Activated CD4-positive, alpha-beta T cell treated with anti-CD3 and anti-CD28 coated beads, Interleukin-2, amount 10 ng/mL, durations not matched to agents 24 days and 14 days (primary cell): ENCODE results near the gene ERP27. TPM values are rescaled to one million over a fixed set of nuclear protein-coding genes. Genes with fewer than 3 reads are reported as not detected.
A peak's percentile ranks its signal among the peaks of the same experiment; 100 is the strongest.

ENCODE experiments used
- DNase-seq: peaks from one replicate; pipeline ENCODE4 v3.0.0; 2022
- H3K27ac Mint-ChIP-seq: one replicate; pipeline ENCODE4 v1.8.0; 2022; ENCODE audit warnings: mild to moderate bottlenecking, mixed read lengths
- H3K27me3 Mint-ChIP-seq: one replicate; pipeline ENCODE4 v1.8.0; 2022; ENCODE audit warnings: mixed read lengths
- H3K36me3 Mint-ChIP-seq: one replicate; pipeline ENCODE4 v1.8.0; 2022; ENCODE audit warnings: low read depth, mild to moderate bottlenecking, mixed read lengths
- H3K4me1 Mint-ChIP-seq: one replicate; pipeline ENCODE4 v1.8.0; 2021; ENCODE audit warnings: mixed read lengths
- H3K4me3 Mint-ChIP-seq: one replicate; pipeline ENCODE4 v1.8.0; 2022; ENCODE audit warnings: mild to moderate bottlenecking, moderate library complexity, mixed read lengths
- H3K9me3 Mint-ChIP-seq: one replicate; pipeline ENCODE4 v1.8.0; 2021; ENCODE audit warnings: mixed read lengths
- intact Hi-C: fragments of 100-400 bp; cut with micrococcal nuclease; formaldehyde crosslinking; loops from one replicate; pipeline ENCODE4 v1.15.1; 2023
- total RNA-seq: library from RNA; stranded (reverse); gene quantifications from 2 replicates; pipeline ENCODE4 v1.2.3, GENCODE V29; 2022

ERP27 gene
- total RNA-seq, 1 donor from 2014 or later: 1.8 TPM

DNA sequence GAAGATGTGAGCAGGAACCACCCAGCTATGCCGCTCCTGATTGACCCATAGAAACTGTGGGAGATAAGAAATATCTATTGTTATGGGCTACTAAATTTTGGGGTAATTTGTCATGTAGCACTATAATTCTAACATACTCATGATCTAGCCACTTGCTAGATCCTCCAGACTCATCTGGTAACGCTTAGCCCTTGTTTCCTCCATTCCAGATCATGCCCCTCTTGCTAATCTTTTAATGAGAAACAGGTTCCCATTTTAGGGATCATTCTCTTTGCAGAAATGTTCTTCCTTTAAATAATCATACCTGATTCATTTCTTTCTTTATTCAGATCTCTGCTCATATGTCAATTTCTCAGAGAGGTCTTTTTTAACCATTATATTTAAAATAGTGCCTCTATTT lies 26.9 kb upstream of the ERP27 start:
- DNase-seq: no peak
- peaks cover 5% of the 10 kb centered on the region for H3K36me3 Mint-ChIP-seq
- H3K27ac Mint-ChIP-seq: no peak overlapping the region
- peaks cover 6% of the 10 kb centered on the region for H3K9me3 Mint-ChIP-seq
- intact Hi-C loops: loop anchor here (10.0 kb wide), 1 partner anchor 580 kb away; no protein-coding TSS in a partner anchor
- H3K27me3 Mint-ChIP-seq: no peaks in the 10 kb centered on the region
- H3K4me1 Mint-ChIP-seq: peaks cover 28% of the 10 kb centered on the region
- H3K4me3 Mint-ChIP-seq: no peak overlapping the region

DNA sequence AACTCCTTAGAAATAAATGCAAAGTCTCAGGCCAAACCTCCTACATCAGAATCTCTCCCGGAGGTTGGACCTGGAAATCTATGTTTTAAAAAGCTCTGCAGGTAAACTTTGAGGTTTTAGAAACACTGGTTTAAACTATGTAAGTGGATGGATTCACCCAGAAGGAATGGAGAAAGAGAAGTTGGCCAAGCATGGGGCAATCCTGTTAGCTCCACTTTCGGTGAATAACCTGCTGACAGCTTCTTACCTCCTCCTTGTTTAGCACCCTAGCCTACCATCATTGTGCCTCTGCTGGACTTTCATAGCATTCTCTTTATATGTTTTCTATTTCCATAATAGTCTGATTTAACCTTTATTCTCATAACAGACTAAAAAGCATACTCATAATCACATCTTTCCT lies 26.1 kb upstream of the ERP27 start:
- Mint-ChIP-seq H3K27ac (peak overlapping the region; percentile 26), H3K4me1 (peaks cover 29% of the 10 kb centered on the region), H3K27me3 (no peaks in the 10 kb centered on the region), H3K9me3 (peaks cover 6% of the 10 kb centered on the region), H3K4me3 (no peak overlapping the region), H3K36me3 (peaks cover 13% of the 10 kb centered on the region)
- intact Hi-C loops: loop anchor here (5.0 to 10.0 kb wide), 2 partner anchors 33 to 580 kb away; no protein-coding TSS in a partner anchor
- DNase-seq: no peak

DNA sequence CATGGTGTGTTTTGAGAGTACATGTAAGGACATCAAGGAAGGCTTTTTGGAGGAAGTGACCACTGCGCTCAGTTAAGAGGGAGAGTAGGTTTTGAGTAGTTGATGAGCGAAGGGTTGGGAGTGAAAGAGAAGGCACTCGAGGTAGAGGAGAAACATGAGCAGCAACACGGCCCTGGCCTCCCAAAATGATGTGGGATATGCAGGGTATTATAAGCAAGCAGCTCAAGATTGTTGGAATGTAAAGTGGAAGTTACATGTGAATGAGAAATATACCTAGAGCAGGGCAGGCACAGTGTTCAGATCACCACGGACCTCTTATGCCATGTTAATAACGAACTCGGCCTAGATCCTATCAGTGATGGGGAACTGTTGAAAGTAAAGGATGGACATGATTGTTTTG lies 25.2 kb upstream of the ERP27 start:
- Mint-ChIP-seq H3K27ac (peak overlapping the region; percentile 68), H3K9me3 (peaks cover 3% of the 10 kb centered on the region), H3K27me3 (no peaks in the 10 kb centered on the region), H3K36me3 (peaks cover 22% of the 10 kb centered on the region), H3K4me3 (peak overlapping the region; percentile 31), H3K4me1 (peaks cover 37% of the 10 kb centered on the region)
- DNase-seq: peak; percentile 63
- intact Hi-C loops: loop anchor here (5.0 to 10.0 kb wide), 2 partner anchors 34 to 581 kb away; no protein-coding TSS in a partner anchor

DNA sequence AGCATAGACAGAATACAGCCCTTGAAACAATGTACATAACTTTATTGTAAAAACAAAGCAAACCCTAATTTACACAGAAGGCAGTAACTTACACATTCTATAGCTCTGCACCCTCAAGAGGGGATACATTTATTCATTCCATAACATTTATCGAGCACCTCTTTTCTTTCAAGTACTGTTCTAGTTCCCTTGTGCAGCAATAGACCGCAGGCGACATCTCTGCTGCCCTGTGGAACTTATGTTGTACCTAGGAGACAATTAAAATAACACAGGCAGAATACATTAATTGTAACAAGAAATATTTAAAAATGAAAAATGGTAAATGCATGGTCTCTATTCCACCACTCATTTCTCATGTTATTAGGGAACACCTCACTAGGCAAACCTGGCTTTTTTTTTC lies 24.5 kb upstream of the ERP27 start:
- Mint-ChIP-seq H3K4me1 (peaks cover 42% of the 10 kb centered on the region), H3K4me3 (peak overlapping the region; percentile 99), H3K9me3 (peaks cover 3% of the 10 kb centered on the region), H3K36me3 (peaks cover 27% of the 10 kb centered on the region), H3K27ac (peak overlapping the region; percentile 100), H3K27me3 (no peaks in the 10 kb centered on the region)
- intact Hi-C loops: loop anchor here (5.0 to 10.0 kb wide), 2 partner anchors 35 to 582 kb away; no protein-coding TSS in a partner anchor
- peak; percentile 64 for DNase-seq

DNA sequence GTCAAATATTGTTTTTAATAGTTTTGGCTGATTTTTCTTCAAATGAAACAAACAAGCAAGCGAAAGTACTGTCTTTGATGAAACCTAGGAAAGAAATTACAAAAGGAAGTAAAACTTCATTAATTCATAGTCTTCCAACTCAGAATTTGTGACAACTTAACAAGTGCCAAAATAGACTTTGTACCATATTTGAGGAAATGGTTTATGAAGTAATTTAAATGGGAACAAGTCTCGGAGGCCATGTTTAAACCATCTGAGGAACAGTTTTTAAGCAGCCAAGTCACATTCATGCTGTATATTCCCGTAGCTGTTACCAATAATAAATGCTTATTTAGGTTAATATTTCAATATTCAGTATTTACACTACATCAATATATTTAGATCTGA lies 23.8 kb upstream of the ERP27 start:
- no peaks in the 10 kb centered on the region for H3K27me3 Mint-ChIP-seq
- peak overlapping the region; percentile 99 for H3K4me3 Mint-ChIP-seq
- peaks cover 30% of the 10 kb centered on the region for H3K36me3 Mint-ChIP-seq
- H3K4me1 Mint-ChIP-seq: peaks cover 48% of the 10 kb centered on the region
- no peak for DNase-seq
- intact Hi-C loops: loop anchor here (5.0 to 10.0 kb wide), 2 partner anchors 35 to 583 kb away; no protein-coding TSS in a partner anchor
- peaks cover 3% of the 10 kb centered on the region for H3K9me3 Mint-ChIP-seq
- peak overlapping the region; percentile 100 for H3K27ac Mint-ChIP-seq

DNA sequence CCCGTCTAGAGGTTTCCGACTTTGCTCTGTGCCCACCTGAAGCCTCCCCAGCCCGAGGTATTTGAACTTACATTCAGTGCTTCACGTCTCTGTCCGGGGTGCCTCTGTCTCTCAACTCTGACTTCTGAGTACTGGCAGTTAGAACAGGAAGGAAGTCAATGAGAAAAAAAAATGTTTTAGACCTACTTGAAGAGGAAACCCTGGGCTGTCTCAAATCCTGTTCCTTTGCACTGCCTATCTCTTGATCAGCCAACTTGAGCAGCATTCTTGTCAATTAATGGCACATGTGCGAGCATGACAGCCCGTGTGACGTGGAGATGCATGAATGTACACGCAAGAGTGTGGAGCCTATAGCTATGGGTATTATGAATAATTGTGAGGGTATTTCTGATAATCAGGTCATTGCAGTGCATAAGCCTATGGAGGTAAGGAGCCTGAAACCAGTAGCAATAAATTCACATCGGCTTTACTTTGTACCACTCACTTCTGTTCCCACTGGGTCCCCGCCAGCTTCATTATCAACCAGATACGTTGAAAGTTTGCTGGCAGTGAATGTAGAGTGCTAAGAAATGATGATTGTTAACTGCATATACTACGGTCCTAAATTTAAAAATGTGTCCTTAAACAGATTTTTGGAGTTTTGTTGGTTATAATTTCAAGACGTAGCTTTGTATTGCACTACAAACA lies 23.3 kb upstream of the ERP27 start, which contains the start of gene ARHGDIB:
TSS of gene ARHGDIB (minus strand) at position 136 of the 687 bp plus-strand sequence. CDS start 10,889 bp downstream, outside the sequence.
- H3K4me1 Mint-ChIP-seq: peaks cover 53% of the 10 kb centered on the region
- no peaks in the 10 kb centered on the region for H3K27me3 Mint-ChIP-seq
- H3K36me3 Mint-ChIP-seq: peaks cover 34% of the 10 kb centered on the region

DNA sequence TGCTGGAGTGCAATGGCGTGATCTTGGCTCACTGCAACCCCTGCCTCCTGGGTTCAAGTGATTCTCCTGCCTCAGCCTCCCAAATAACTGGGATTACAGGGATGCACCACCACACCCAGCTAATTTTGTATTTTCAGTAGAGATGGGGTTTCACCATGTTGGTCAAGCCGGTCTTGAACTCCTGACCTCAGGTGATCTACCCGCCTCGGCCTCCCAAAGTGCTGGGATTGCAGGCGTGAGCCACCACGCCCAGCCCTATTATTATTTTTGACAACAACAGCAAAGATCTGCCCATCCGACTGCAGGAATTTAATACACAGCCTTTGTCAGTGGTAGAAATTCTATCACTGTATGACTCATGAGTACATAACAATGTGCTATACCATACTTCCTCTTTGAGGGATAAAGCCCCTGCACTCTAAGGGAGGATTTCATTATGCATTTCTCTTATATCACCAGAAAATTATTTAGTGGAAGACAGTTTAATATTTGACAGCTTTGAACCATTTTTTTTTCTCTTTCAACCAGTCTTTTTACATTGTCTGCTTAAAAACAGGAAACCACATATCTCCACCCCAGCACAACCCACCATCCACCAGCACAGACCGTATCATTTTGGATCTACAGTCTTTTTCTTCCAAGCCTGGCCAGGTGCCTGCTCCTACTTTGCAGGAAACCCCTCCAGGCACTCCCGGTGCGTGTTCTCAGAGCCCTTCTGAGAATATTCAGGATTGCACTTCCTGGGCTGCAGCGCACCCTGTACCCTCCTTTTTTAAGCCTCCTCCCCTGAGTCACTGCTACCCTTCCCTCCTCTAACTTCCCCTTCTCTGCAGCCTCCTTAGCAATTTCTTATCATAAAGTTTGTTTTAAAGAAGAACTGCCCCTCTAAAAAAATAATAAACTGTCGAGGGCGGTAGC lies 22.5 kb upstream of the ERP27 start:
- DNase-seq: peak; percentile 85

More for the DNA sequence above, 23.3 kb upstream of the ERP27 start, which contains the start of gene ARHGDIB:
- peak within 1 kb of the TSS; percentile 100 for H3K27ac Mint-ChIP-seq
- peak within 1 kb of the TSS; percentile 99 for H3K4me3 Mint-ChIP-seq
- DNase-seq: peak; percentile 94
- peaks cover 3% of the 10 kb centered on the region for H3K9me3 Mint-ChIP-seq
- intact Hi-C loops: loop anchor here (1.0 to 10.0 kb wide), 9 partner anchors 9 to 595 kb away; partner anchors contain the start of genes C12orf60 and WBP11

DNA sequence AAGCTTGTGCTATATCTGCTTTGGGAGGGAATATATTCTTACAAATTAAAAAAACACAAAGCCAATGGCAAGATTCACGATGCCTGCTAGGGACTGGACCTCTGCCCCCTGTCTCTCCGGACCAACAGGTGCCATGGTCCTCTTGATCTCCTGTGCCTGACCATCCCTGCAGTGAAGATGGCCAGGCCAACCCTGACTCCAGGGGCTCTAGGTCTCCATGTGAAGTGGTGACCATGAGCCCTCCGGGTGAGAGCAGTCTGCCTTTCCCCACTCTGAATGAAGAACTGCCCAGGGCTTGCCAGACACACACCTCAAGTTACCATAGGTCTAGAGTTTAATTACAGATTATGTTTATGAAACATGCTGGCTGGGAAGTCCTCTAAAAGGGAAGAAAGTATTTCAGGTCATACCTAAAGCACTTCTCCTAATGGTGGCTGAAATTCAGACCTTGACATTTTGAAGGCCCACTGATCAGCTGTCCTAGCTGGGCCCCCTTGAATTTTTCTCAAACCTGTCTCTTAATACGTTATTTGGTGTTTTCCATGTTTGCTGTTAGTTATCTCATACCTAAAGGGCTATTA lies 21.7 kb upstream of the ERP27 start:
- peak; percentile 66 for DNase-seq
- peaks cover 34% of the 10 kb centered on the region for H3K36me3 Mint-ChIP-seq
- H3K27me3 Mint-ChIP-seq: no peaks in the 10 kb centered on the region
- peaks cover 2% of the 10 kb centered on the region for H3K9me3 Mint-ChIP-seq
- peak overlapping the region; percentile 100 for H3K27ac Mint-ChIP-seq
- H3K4me3 Mint-ChIP-seq: peak overlapping the region; percentile 99
- intact Hi-C loops: loop anchor here (2.0 to 10.0 kb wide), 8 partner anchors 37 to 1855 kb away; partner anchors contain the start of genes C12orf60, GSG1, STRAP and WBP11
- H3K4me1 Mint-ChIP-seq: peaks cover 59% of the 10 kb centered on the region

More for the DNA sequence above, 22.5 kb upstream of the ERP27 start:
- no peaks in the 10 kb centered on the region for H3K27me3 Mint-ChIP-seq
- peak overlapping the region; percentile 100 for H3K27ac Mint-ChIP-seq
- H3K4me3 Mint-ChIP-seq: peak overlapping the region; percentile 99
- peaks cover 60% of the 10 kb centered on the region for H3K4me1 Mint-ChIP-seq
- intact Hi-C loops: loop anchor here (1.0 to 10.0 kb wide), 9 partner anchors 9 to 594 kb away; partner anchors contain the start of genes C12orf60 and WBP11
- H3K9me3 Mint-ChIP-seq: peaks cover 3% of the 10 kb centered on the region
- H3K36me3 Mint-ChIP-seq: peaks cover 34% of the 10 kb centered on the region

DNA sequence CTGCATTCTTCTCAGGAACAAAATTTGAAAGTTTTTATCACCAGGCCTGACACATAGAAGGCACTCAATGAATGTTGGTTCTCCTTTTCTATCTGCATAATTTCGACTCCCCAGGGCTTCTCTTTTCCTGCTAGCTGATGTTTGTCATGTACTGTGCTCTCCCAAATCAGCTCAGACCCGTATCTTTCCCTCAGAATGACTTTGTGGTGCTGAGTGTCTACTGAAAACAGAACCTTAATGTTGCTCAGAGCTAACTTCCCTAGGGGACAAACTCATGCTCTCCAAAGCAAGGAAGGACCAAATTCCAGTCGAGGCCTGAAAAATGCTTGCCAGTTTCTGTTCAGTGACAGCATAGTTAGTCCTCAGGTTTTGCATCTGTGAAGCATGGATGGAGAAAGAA lies 21.1 kb upstream of the ERP27 start:
- intact Hi-C loops: loop anchor here (5.0 to 10.0 kb wide), 3 partner anchors 567 to 1855 kb away; partner anchors contain the start of genes GSG1 and STRAP
- Mint-ChIP-seq H3K4me3 (peak overlapping the region; percentile 99), H3K4me1 (peaks cover 58% of the 10 kb centered on the region), H3K27me3 (no peaks in the 10 kb centered on the region), H3K9me3 (no peaks in the 10 kb centered on the region), H3K27ac (peak overlapping the region; percentile 100), H3K36me3 (peaks cover 36% of the 10 kb centered on the region)
- DNase-seq: peak; percentile 63

DNA sequence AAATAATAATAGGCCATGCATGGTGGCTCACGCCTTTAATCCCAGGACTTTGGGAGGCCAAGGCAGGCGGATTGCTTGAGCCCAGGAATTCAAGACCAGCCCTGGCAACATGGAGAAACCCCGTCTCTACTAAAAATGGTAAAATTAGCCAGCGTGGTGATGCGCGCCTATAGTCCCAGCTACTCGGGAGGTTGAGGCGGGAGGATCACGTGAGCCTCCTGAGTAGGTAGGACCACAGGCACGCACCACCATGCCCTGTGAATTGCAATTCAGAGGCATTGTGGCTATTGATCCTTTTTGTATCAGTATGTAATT lies 20.7 kb upstream of the ERP27 start:
- intact Hi-C loops: loop anchor here (5.0 to 10.0 kb wide), 3 partner anchors 567 to 1854 kb away; partner anchors contain the start of genes GSG1 and STRAP
- Mint-ChIP-seq H3K36me3 (peaks cover 38% of the 10 kb centered on the region), H3K27me3 (no peaks in the 10 kb centered on the region), H3K9me3 (no peaks in the 10 kb centered on the region), H3K27ac (peak overlapping the region; percentile 100), H3K4me3 (peak overlapping the region; percentile 99), H3K4me1 (peaks cover 61% of the 10 kb centered on the region)
- DNase-seq: peak; percentile 75

DNA sequence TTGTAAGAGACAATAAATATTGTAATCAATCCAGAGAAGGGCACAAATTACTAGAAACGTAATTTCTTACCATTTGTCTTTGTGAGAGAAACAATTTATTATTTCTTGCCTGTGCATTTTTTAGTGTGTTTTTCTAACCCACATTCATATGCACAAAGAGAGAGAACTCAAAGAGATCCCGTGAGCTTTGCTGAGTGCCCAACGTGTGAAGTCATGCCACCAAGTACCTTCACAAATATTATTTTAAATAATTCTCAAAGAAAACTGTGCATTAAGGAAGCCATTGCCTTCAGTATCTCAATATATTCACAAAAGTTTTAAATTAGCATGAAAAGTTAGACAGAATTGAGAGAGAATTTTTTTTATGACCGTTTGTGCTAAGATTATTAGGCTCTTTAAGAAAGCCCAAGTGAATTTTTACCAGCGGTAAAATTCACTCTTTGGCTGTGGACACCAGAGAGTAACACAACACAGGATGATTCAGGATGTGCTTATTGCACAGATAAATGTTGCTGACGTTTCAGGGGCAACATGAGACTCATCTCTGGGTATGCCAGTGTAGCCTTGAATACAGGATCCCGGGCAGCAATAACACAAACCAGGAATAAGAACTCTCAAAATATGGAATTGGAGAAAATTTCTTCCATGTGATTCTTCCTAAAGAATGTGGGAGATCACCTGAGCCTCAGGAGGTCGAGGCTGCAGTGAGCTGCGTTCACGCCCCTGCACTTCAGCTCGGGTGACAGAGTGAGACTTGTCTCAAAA lies 20.2 kb upstream of the ERP27 start:
- DNase-seq: peak; percentile 67
- intact Hi-C loops: loop anchor here (5.0 to 10.0 kb wide), 3 partner anchors 566 to 1854 kb away; partner anchors contain the start of genes GSG1 and STRAP
- Mint-ChIP-seq H3K36me3 (peaks cover 40% of the 10 kb centered on the region), H3K27me3 (no peaks in the 10 kb centered on the region), H3K4me3 (peak overlapping the region; percentile 99), H3K9me3 (no peaks in the 10 kb centered on the region), H3K27ac (peak overlapping the region; percentile 100), H3K4me1 (peaks cover 61% of the 10 kb centered on the region)

DNA sequence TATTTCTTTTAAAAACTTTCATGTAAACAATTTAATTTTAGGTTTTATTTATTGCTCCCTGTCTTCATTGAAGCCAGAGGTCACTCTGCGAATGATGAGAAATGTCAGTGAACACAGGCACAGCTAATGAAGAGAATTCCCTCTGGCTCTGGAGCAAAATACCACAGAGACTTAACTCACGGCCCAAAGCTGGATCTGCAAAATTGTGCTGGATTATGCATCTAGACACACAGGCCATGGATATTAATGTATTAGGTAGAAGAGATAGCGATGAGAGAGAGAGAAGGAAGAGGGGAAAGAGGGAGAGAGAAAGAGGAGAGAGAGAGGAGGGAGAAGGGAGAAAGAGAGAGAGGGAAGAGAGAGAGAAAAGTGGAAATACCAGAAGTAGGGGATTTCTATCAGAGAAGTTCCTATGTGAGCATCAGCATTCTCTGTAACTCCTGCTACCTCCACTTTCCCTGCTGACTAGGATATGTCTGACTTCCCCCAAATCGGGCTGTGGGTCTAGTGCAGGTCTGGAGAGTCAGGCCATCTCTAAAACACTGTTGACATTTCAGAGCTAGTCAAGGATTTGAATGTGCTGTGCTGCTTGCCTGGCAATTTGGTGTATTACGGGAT lies 19.3 kb upstream of the ERP27 start:
- Mint-ChIP-seq H3K27me3 (no peaks in the 10 kb centered on the region), H3K4me1 (peaks cover 62% of the 10 kb centered on the region), H3K9me3 (no peaks in the 10 kb centered on the region), H3K36me3 (peaks cover 41% of the 10 kb centered on the region), H3K4me3 (peak overlapping the region; percentile 99), H3K27ac (peak overlapping the region; percentile 100)
- intact Hi-C loops: loop anchor here (5.0 to 10.0 kb wide), 3 partner anchors 565 to 1853 kb away; partner anchors contain the start of genes GSG1 and STRAP
- DNase-seq: peak; percentile 65
